Measurements from ENCODE around the gene PIP5K1B. TPM values are rescaled to one million over a fixed set of nuclear protein-coding genes. Genes with fewer than 3 reads are reported as not detected.

Gene PIP5K1B
- total and polyA plus RNA-seq, 2 experiments from 2014 or later = 3.7 to 10.2 TPM

- Histone ChIP-seq H3K4me3 (no peak overlapping the region), H3K9me2 (replicated peaks; ENCODE audit: insufficient read depth) (no peaks in the 10 kb centered on the region), H4K20me1 (ENCODE audit: insufficient read depth, poor library complexity, severe bottlenecking) (no peaks in the 10 kb centered on the region), H3K4me1 (ENCODE audit: insufficient read depth) (no peaks in the 10 kb centered on the region), H2AFZ (no peak overlapping the region), H3K36me3 (replicated peaks; ENCODE audit: insufficient read depth, low read depth) (no peaks in the 10 kb centered on the region), H3K79me2 (no peaks in the 10 kb centered on the region), H3K4me2 (no peak overlapping the region), H3K27me3 (no peaks in the 10 kb centered on the region), H3K27ac (no peak overlapping the region), H3K9me3 (ENCODE audit: low read depth) (no peaks in the 10 kb centered on the region)
- TF ChIP-seq EZH2 (IDR thresholded peaks at IDR 0.05; ENCODE audit: borderline replicate concordance) (no peak), CTCF (IDR thresholded peaks at IDR 0.05; ENCODE audit: poor library complexity) (no peak), EZH2phosphoT487 (IDR thresholded peaks at IDR 0.05; ENCODE audit: low read depth, severe bottlenecking, unreplicated experiment) (no peak)
- no peak for DNase-seq (ENCODE audit: low spot score)
Measured at GRCh38 chr9:68923480-68923879, 218.4 kb downstream of the PIP5K1B start.

GRCh38 chr9:68925175-68925574, 220.1 kb downstream of the PIP5K1B start:
- Histone ChIP-seq H3K27me3 (no peaks in the 10 kb centered on the region), H3K9me2 (replicated peaks; ENCODE audit: insufficient read depth) (no peaks in the 10 kb centered on the region), H3K9me3 (ENCODE audit: low read depth) (no peaks in the 10 kb centered on the region), H3K4me3 (no peak overlapping the region), H3K4me1 (ENCODE audit: insufficient read depth) (no peaks in the 10 kb centered on the region), H4K20me1 (ENCODE audit: insufficient read depth, poor library complexity, severe bottlenecking) (no peaks in the 10 kb centered on the region), H2AFZ (no peak overlapping the region), H3K4me2 (no peak overlapping the region), H3K79me2 (no peaks in the 10 kb centered on the region), H3K27ac (no peak overlapping the region), H3K36me3 (replicated peaks; ENCODE audit: insufficient read depth, low read depth) (no peaks in the 10 kb centered on the region)
- TF ChIP-seq EZH2phosphoT487 (IDR thresholded peaks at IDR 0.05; ENCODE audit: low read depth, severe bottlenecking, unreplicated experiment) (no peak), CTCF (IDR thresholded peaks at IDR 0.05; ENCODE audit: poor library complexity) (no peak), EZH2 (IDR thresholded peaks at IDR 0.05; ENCODE audit: borderline replicate concordance) (no peak)
- DNase-seq (ENCODE audit: low spot score) = no peak
- WGBS (ENCODE audit: low lambda C conversion rate, missing lambda C conversion rate) = 71% methylated on average over 6 of the region's 6 CpGs

- Histone ChIP-seq H3K27ac (no peak overlapping the region), H3K9me2 (replicated peaks; ENCODE audit: insufficient read depth) (no peaks in the 10 kb centered on the region), H4K20me1 (ENCODE audit: insufficient read depth, poor library complexity, severe bottlenecking) (no peaks in the 10 kb centered on the region), H3K79me2 (no peaks in the 10 kb centered on the region), H2AFZ (no peak overlapping the region), H3K4me1 (ENCODE audit: insufficient read depth) (no peaks in the 10 kb centered on the region), H3K27me3 (no peaks in the 10 kb centered on the region), H3K4me2 (no peak overlapping the region), H3K36me3 (replicated peaks; ENCODE audit: insufficient read depth, low read depth) (no peaks in the 10 kb centered on the region), H3K4me3 (no peak overlapping the region), H3K9me3 (ENCODE audit: low read depth) (no peaks in the 10 kb centered on the region)
- TF ChIP-seq EZH2 (IDR thresholded peaks at IDR 0.05; ENCODE audit: borderline replicate concordance) (no peak), CTCF (IDR thresholded peaks at IDR 0.05; ENCODE audit: poor library complexity) (no peak), EZH2phosphoT487 (IDR thresholded peaks at IDR 0.05; ENCODE audit: low read depth, severe bottlenecking, unreplicated experiment) (no peak)
- WGBS (ENCODE audit: low lambda C conversion rate, missing lambda C conversion rate) = 87% methylated on average over 2 of the region's 2 CpGs
- DNase-seq (ENCODE audit: low spot score) = no peak
Measured at GRCh38 chr9:68927165-68927564, 222.1 kb downstream of the PIP5K1B start.

- H3K27me3 ChIP-seq = no peaks in the 10 kb centered on the region
- H3K79me2 ChIP-seq = no peaks in the 10 kb centered on the region
- H3K4me3 ChIP-seq = no peak overlapping the region
- H3K4me2 ChIP-seq = no peak overlapping the region
- H3K27ac ChIP-seq = no peak overlapping the region
- DNase-seq (ENCODE audit: low spot score) = no peak
- no peaks in the 10 kb centered on the region for H3K4me1 ChIP-seq (ENCODE audit: insufficient read depth)
- no peaks in the 10 kb centered on the region for H3K9me3 ChIP-seq (ENCODE audit: low read depth)
- WGBS (ENCODE audit: low lambda C conversion rate, missing lambda C conversion rate) = 89% methylated on average over 6 of the region's 6 CpGs
- no peaks in the 10 kb centered on the region for H3K9me2 ChIP-seq (replicated peaks; ENCODE audit: insufficient read depth)
- H4K20me1 ChIP-seq (ENCODE audit: insufficient read depth, poor library complexity, severe bottlenecking) = no peaks in the 10 kb centered on the region
- no peaks in the 10 kb centered on the region for H3K36me3 ChIP-seq (replicated peaks; ENCODE audit: insufficient read depth, low read depth)
- TF ChIP-seq CTCF (IDR thresholded peaks at IDR 0.05; ENCODE audit: poor library complexity) (no peak), EZH2 (IDR thresholded peaks at IDR 0.05; ENCODE audit: borderline replicate concordance) (no peak), EZH2phosphoT487 (IDR thresholded peaks at IDR 0.05; ENCODE audit: low read depth, severe bottlenecking, unreplicated experiment) (no peak)
- no peak overlapping the region for H2AFZ ChIP-seq
Measured at GRCh38 chr9:68931821-68932220, 226.8 kb downstream of the PIP5K1B start.

Measured in hepatocyte (in vitro differentiated cells).